Myocyte (in vitro differentiated cells): Measurements from ENCODE around the gene FAM209B. TPM values are rescaled to one million over a fixed set of nuclear protein-coding genes. Genes with fewer than 3 reads are reported as not detected.
"Not testable (repeated sequence)": the region's sequence is repeated elsewhere in the genome, so short reads cannot be mapped to it uniquely, and the experiment has no call there.

ENCODE experiments used
- DNase-seq: peaks from one replicate; pipeline ENCODE4 v3.0.0-alpha.2; 2012; ENCODE audit warnings: low read depth
- polyA plus RNA-seq: library from polyadenylated mRNA; unstranded; fragments of >200 nt; gene quantifications from one replicate; pipeline ENCODE4 v1.2.1, GENCODE V29; 2012; ENCODE audit warnings: missing spikeins
- total RNA-seq: library from RNA; depleted of rRNA; stranded (reverse); fragments of >200 nt; gene quantifications from 2 replicates; pipeline ENCODE4 v1.2.3, GENCODE V29; 2014

The FAM209B gene
- total RNA-seq = not detected in 2 replicates
- polyA plus RNA-seq = 0.44 TPM

- not testable (repeated sequence) for DNase-seq
These were observed at the start of gene FAM209B for GRCh38 chr20:56532946-56533345. Gene FAM209B, plus strand, starts transcription at chr20:56533246. Its CDS starts 96 bp downstream, at chr20:56533342.

GRCh38 chr20:56483970-56484369 is 49.1 kb upstream of the FAM209B start:
- DNase-seq = no peak

GRCh38 chr20:56487216-56487615 is 45.8 kb upstream of the FAM209B start:
- no peak for DNase-seq

GRCh38 chr20:56488566-56488965 is 44.5 kb upstream of the FAM209B start:
- no peak for DNase-seq

- no peak for DNase-seq
These were observed 31.9 kb upstream of the FAM209B start for GRCh38 chr20:56501116-56501515.

GRCh38 chr20:56503916-56504315 is 29.1 kb upstream of the FAM209B start:
- no peak for DNase-seq

GRCh38 chr20:56504373-56505005 is 28.6 kb upstream of the FAM209B start:
- DNase-seq = no peak

- DNase-seq = no peak
These were observed 26.9 kb upstream of the FAM209B start for GRCh38 chr20:56506103-56506502.

- DNase-seq = no peak
These were observed 21.1 kb upstream of the FAM209B start for GRCh38 chr20:56511926-56512325.

- no peak for DNase-seq
These were observed 19.6 kb upstream of the FAM209B start for GRCh38 chr20:56513161-56514150.

GRCh38 chr20:56516631-56517030 is 16.4 kb upstream of the FAM209B start:
- DNase-seq = no peak

- no peak for DNase-seq
These were observed 15.8 kb upstream of the FAM209B start for GRCh38 chr20:56517211-56517610.

- DNase-seq = no peak
These were observed 15.4 kb upstream of the FAM209B start for GRCh38 chr20:56517641-56518040.

- no peak for DNase-seq
These were observed 14.9 kb upstream of the FAM209B start for GRCh38 chr20:56518126-56518525.

- no peak for DNase-seq
These were observed 14.2 kb upstream of the FAM209B start for GRCh38 chr20:56518721-56519398.

GRCh38 chr20:56519551-56519950 is 13.5 kb upstream of the FAM209B start:
- no peak for DNase-seq

- no peak for DNase-seq
These were observed 12.9 kb upstream of the FAM209B start for GRCh38 chr20:56520180-56520579.

GRCh38 chr20:56520746-56521354 is 12.2 kb upstream of the FAM209B start:
- not testable (repeated sequence) for DNase-seq

- DNase-seq = no peak
These were observed 10.7 kb upstream of the FAM209B start for GRCh38 chr20:56522311-56522710.

- not testable (repeated sequence) for DNase-seq
These were observed 8.6 kb upstream of the FAM209B start, which contains the start of gene FAM209A for GRCh38 chr20:56524444-56524843. Gene FAM209A, plus strand, starts transcription at chr20:56524744. Its CDS starts 65 bp downstream, at chr20:56524809.

- no peak for DNase-seq
These were observed 5.5 kb upstream of the FAM209B start for GRCh38 chr20:56527521-56527920.
